ENCODE data around the gene PAWR. TPM values are rescaled to one million over a fixed set of nuclear protein-coding genes. Genes with fewer than 3 reads are reported as not detected.

Gene PAWR
- total and polyA plus RNA-seq, 2 donors from 2014 or later: 30.7 to 69.2 TPM

- no peaks in the 10 kb centered on the region for H3K36me3 ChIP-seq (ENCODE audit: control insufficient read depth in 2 of 3, insufficient read depth in 3 of 3, low read length in 3 of 3)
- no peaks in the 10 kb centered on the region for H3K4me1 ChIP-seq (ENCODE audit: control insufficient read depth in 2 of 3, insufficient read depth in 2 of 3, low read depth in 1 of 3, low read length in 3 of 3)
- H3K27me3 ChIP-seq (ENCODE audit: control insufficient read depth, insufficient read depth, low read length): no peaks in the 10 kb centered on the region
- no peaks in the 10 kb centered on the region for H3K9me3 ChIP-seq (ENCODE audit: control insufficient read depth in 2 of 3, insufficient read depth in 1 of 3, low read length in 3 of 3)
- DNase-seq (no peak), FAIRE-seq (no peak)
- no peak overlapping the region for H3K27ac ChIP-seq (ENCODE audit: low read depth in 2 of 2, low read length in 2 of 2)
- no peak overlapping the region for H3K9ac ChIP-seq (ENCODE audit: low read length in 3 of 3)
- intact Hi-C loops (cut with DNase I): loop anchor here (10.0 kb wide), 1 partner anchor 178 kb away; no protein-coding TSS in a partner anchor
- H3K4me3 ChIP-seq (ENCODE audit: low read length in 3 of 3): no peak overlapping the region
- TF ChIP-seq CTCF (IDR thresholded peaks at IDR 0.05; ENCODE audit: borderline replicate concordance, extremely low read depth, insufficient read depth): no peak
Measured at GRCh38 chr12:79732638-79733037, 41.9 kb upstream of the PAWR start.

GRCh38 chr12:79725987-79726386 is 35.2 kb upstream of the PAWR start:
- no peak for TF ChIP-seq CTCF (IDR thresholded peaks at IDR 0.05; ENCODE audit: borderline replicate concordance, extremely low read depth, insufficient read depth)
- no peak for FAIRE-seq
- H3K36me3 ChIP-seq (ENCODE audit: control insufficient read depth in 2 of 3, insufficient read depth in 3 of 3, low read length in 3 of 3): no peaks in the 10 kb centered on the region
- H3K27me3 ChIP-seq (ENCODE audit: control insufficient read depth, insufficient read depth, low read length): no peaks in the 10 kb centered on the region
- no peaks in the 10 kb centered on the region for H3K4me1 ChIP-seq (ENCODE audit: control insufficient read depth in 2 of 3, insufficient read depth in 2 of 3, low read depth in 1 of 3, low read length in 3 of 3)
- no peak overlapping the region for H3K4me3 ChIP-seq (ENCODE audit: low read length in 3 of 3)
- H3K9me3 ChIP-seq (ENCODE audit: control insufficient read depth in 2 of 3, insufficient read depth in 1 of 3, low read length in 3 of 3): no peaks in the 10 kb centered on the region
- no peak overlapping the region for H3K27ac ChIP-seq (ENCODE audit: low read depth in 2 of 2, low read length in 2 of 2)
- intact Hi-C loops (cut with DNase I): no loop called here
- no peak overlapping the region for H3K9ac ChIP-seq (ENCODE audit: low read length in 3 of 3)
- no peak for DNase-seq

GRCh38 chr12:79717006-79717405 is 26.2 kb upstream of the PAWR start:
- TF ChIP-seq CTCF (IDR thresholded peaks at IDR 0.05; ENCODE audit: borderline replicate concordance, extremely low read depth, insufficient read depth): no peak
- Histone ChIP-seq H3K27ac (ENCODE audit: low read depth in 2 of 2, low read length in 2 of 2) (no peak overlapping the region), H3K9me3 (ENCODE audit: control insufficient read depth in 2 of 3, insufficient read depth in 1 of 3, low read length in 3 of 3) (no peaks in the 10 kb centered on the region), H3K4me3 (ENCODE audit: low read length in 3 of 3) (no peak overlapping the region), H3K9ac (ENCODE audit: low read length in 3 of 3) (no peak overlapping the region), H3K36me3 (ENCODE audit: control insufficient read depth in 2 of 3, insufficient read depth in 3 of 3, low read length in 3 of 3) (no peaks in the 10 kb centered on the region), H3K4me1 (ENCODE audit: control insufficient read depth in 2 of 3, insufficient read depth in 2 of 3, low read depth in 1 of 3, low read length in 3 of 3) (no peaks in the 10 kb centered on the region), H3K27me3 (ENCODE audit: control insufficient read depth, insufficient read depth, low read length) (no peaks in the 10 kb centered on the region)
- FAIRE-seq (no peak), DNase-seq (no peak)
- intact Hi-C loops (cut with DNase I): no loop called here

- H3K9ac ChIP-seq (ENCODE audit: low read length in 3 of 3): no peak overlapping the region
- FAIRE-seq (no peak), DNase-seq (no peak)
- no peak for TF ChIP-seq CTCF (IDR thresholded peaks at IDR 0.05; ENCODE audit: borderline replicate concordance, extremely low read depth, insufficient read depth)
- no peaks in the 10 kb centered on the region for H3K4me1 ChIP-seq (ENCODE audit: control insufficient read depth in 2 of 3, insufficient read depth in 2 of 3, low read depth in 1 of 3, low read length in 3 of 3)
- H3K4me3 ChIP-seq (ENCODE audit: low read length in 3 of 3): no peak overlapping the region
- H3K36me3 ChIP-seq (ENCODE audit: control insufficient read depth in 2 of 3, insufficient read depth in 3 of 3, low read length in 3 of 3): no peaks in the 10 kb centered on the region
- no peak overlapping the region for H3K27ac ChIP-seq (ENCODE audit: low read depth in 2 of 2, low read length in 2 of 2)
- H3K27me3 ChIP-seq (ENCODE audit: control insufficient read depth, insufficient read depth, low read length): no peaks in the 10 kb centered on the region
- no peaks in the 10 kb centered on the region for H3K9me3 ChIP-seq (ENCODE audit: control insufficient read depth in 2 of 3, insufficient read depth in 1 of 3, low read length in 3 of 3)
- intact Hi-C loops (cut with DNase I): no loop called here
Measured at GRCh38 chr12:79715308-79715707, 24.5 kb upstream of the PAWR start.

All from kidney (tissue), 14 donors.